ENCODE measurements around the gene BCAN.
A peak's percentile ranks its signal among the peaks of the same experiment; 100 is the strongest.

BCAN gene

GRCh38 chr1:156647351-156647750, 5.4 kb downstream of the BCAN start:
- Histone ChIP-seq H2BK12ac (ENCODE audit: low read length in 2 of 2) (no peak overlapping the region), H3K79me1 (replicated peaks; ENCODE audit: low read length, poor library complexity, severe bottlenecking) (no peaks in the 10 kb centered on the region), H3K14ac (ENCODE audit: low read length in 2 of 2) (no peak overlapping the region), H3K23ac (ENCODE audit: low read length in 2 of 2) (no peak overlapping the region), H3K9me3 (ENCODE audit: control insufficient read depth, low read length) (no peaks in the 10 kb centered on the region), H3K18ac (ENCODE audit: low read depth in 1 of 2, low read length in 2 of 2) (no peak overlapping the region), H4K91ac (ENCODE audit: low read length) (no peak overlapping the region), H3K36me3 (ENCODE audit: control insufficient read depth in 1 of 2, insufficient read depth in 2 of 2, low read depth in 1 of 2, low read length in 2 of 2) (no peaks in the 10 kb centered on the region), H2BK5ac (ENCODE audit: low read depth, low read length, poor library complexity, severe bottlenecking) (no peak overlapping the region), H2AK5ac (ENCODE audit: low read length, severe bottlenecking) (no peak overlapping the region), H2BK120ac (ENCODE audit: low read depth, low read length) (no peak overlapping the region), H3K4me3 (ENCODE audit: insufficient read depth in 1 of 2, low read depth in 1 of 2, low read length in 2 of 2) (no peak overlapping the region), H4K8ac (ENCODE audit: low read length) (no peak overlapping the region), H3K27me3 (ENCODE audit: control insufficient read depth in 1 of 2, insufficient read depth in 1 of 2, low read length in 2 of 2) (peaks cover 96 to 98% of the 10 kb centered on the region in 2 experiments), H2BK15ac (ENCODE audit: low read depth, poor library complexity, severe bottlenecking) (no peak overlapping the region), H3K27ac (ENCODE audit: low read length, poor library complexity, severe bottlenecking) (no peak overlapping the region), H2AFZ (ENCODE audit: low read depth, low read length) (no peak overlapping the region), H3K4me2 (ENCODE audit: low read length, poor library complexity, severe bottlenecking) (no peak overlapping the region), H3K4ac (ENCODE audit: low read depth in 1 of 2, low read length in 2 of 2) (no peak overlapping the region), H3K9ac (ENCODE audit: low read length) (no peak overlapping the region), H3K4me1 (ENCODE audit: control insufficient read depth, insufficient read depth, low read depth, low read length) (peaks cover 2% of the 10 kb centered on the region)
- no peak for DNase-seq
- 83% methylated on average over 10 of the region's 10 CpGs for WGBS

- Histone ChIP-seq H2BK5ac (ENCODE audit: low read depth, low read length, poor library complexity, severe bottlenecking) (no peak overlapping the region), H2BK120ac (ENCODE audit: low read depth, low read length) (no peak overlapping the region), H3K4me2 (ENCODE audit: low read length, poor library complexity, severe bottlenecking) (no peak overlapping the region), H3K9ac (ENCODE audit: low read length) (no peak overlapping the region), H2BK12ac (ENCODE audit: low read length in 2 of 2) (no peak overlapping the region), H3K9me3 (ENCODE audit: control insufficient read depth, low read length) (no peaks in the 10 kb centered on the region), H3K14ac (ENCODE audit: low read length in 2 of 2) (no peak overlapping the region), H4K91ac (ENCODE audit: low read length) (no peak overlapping the region), H4K8ac (ENCODE audit: low read length) (no peak overlapping the region), H3K27me3 (ENCODE audit: control insufficient read depth in 1 of 2, insufficient read depth in 1 of 2, low read length in 2 of 2) (peaks cover 96 to 98% of the 10 kb centered on the region in 2 experiments), H3K36me3 (ENCODE audit: control insufficient read depth in 1 of 2, insufficient read depth in 2 of 2, low read depth in 1 of 2, low read length in 2 of 2) (no peaks in the 10 kb centered on the region), H3K23ac (ENCODE audit: low read length in 2 of 2) (no peak overlapping the region), H3K27ac (ENCODE audit: low read length, poor library complexity, severe bottlenecking) (no peak overlapping the region), H3K79me1 (replicated peaks; ENCODE audit: low read length, poor library complexity, severe bottlenecking) (no peaks in the 10 kb centered on the region), H3K4ac (ENCODE audit: low read depth in 1 of 2, low read length in 2 of 2) (no peak overlapping the region), H3K4me3 (ENCODE audit: insufficient read depth in 1 of 2, low read depth in 1 of 2, low read length in 2 of 2) (peak overlapping the region in 1 of 2 experiments; percentile 7), H3K4me1 (ENCODE audit: control insufficient read depth, insufficient read depth, low read depth, low read length) (no peaks in the 10 kb centered on the region), H3K18ac (ENCODE audit: low read depth in 1 of 2, low read length in 2 of 2) (no peak overlapping the region), H2AK5ac (ENCODE audit: low read length, severe bottlenecking) (no peak overlapping the region), H2AFZ (ENCODE audit: low read depth, low read length) (no peak overlapping the region), H2BK15ac (ENCODE audit: low read depth, poor library complexity, severe bottlenecking) (no peak overlapping the region)
- 90% methylated on average over 10 of the region's 10 CpGs for WGBS
- DNase-seq = no peak
Measured at GRCh38 chr1:156648496-156648895, 6.6 kb downstream of the BCAN start.

- 30% methylated on average over 2 of the region's 2 CpGs for WGBS
- no peak overlapping the region for H3K4me2 ChIP-seq (ENCODE audit: low read length, poor library complexity, severe bottlenecking)
- H3K27me3 ChIP-seq (ENCODE audit: control insufficient read depth in 1 of 2, insufficient read depth in 1 of 2, low read length in 2 of 2) = peaks cover 96 to 98% of the 10 kb centered on the region in 2 experiments
- H3K27ac ChIP-seq (ENCODE audit: low read length, poor library complexity, severe bottlenecking) = no peak overlapping the region
- no peak overlapping the region for H2BK5ac ChIP-seq (ENCODE audit: low read depth, low read length, poor library complexity, severe bottlenecking)
- H3K23ac ChIP-seq (ENCODE audit: low read length in 2 of 2) = no peak overlapping the region
- no peak overlapping the region for H3K9ac ChIP-seq (ENCODE audit: low read length)
- H2BK15ac ChIP-seq (ENCODE audit: low read depth, poor library complexity, severe bottlenecking) = no peak overlapping the region
- no peaks in the 10 kb centered on the region for H3K79me1 ChIP-seq (replicated peaks; ENCODE audit: low read length, poor library complexity, severe bottlenecking)
- no peak overlapping the region for H2AK5ac ChIP-seq (ENCODE audit: low read length, severe bottlenecking)
- no peak overlapping the region for H3K18ac ChIP-seq (ENCODE audit: low read depth in 1 of 2, low read length in 2 of 2)
- no peak overlapping the region for H2BK120ac ChIP-seq (ENCODE audit: low read depth, low read length)
- H2BK12ac ChIP-seq (ENCODE audit: low read length in 2 of 2) = no peak overlapping the region
- no peak overlapping the region for H3K4me3 ChIP-seq (ENCODE audit: insufficient read depth in 1 of 2, low read depth in 1 of 2, low read length in 2 of 2)
- H3K9me3 ChIP-seq (ENCODE audit: control insufficient read depth, low read length) = no peaks in the 10 kb centered on the region
- no peak overlapping the region for H2AFZ ChIP-seq (ENCODE audit: low read depth, low read length)
- H4K91ac ChIP-seq (ENCODE audit: low read length) = no peak overlapping the region
- no peak for DNase-seq
- no peaks in the 10 kb centered on the region for H3K36me3 ChIP-seq (ENCODE audit: control insufficient read depth in 1 of 2, insufficient read depth in 2 of 2, low read depth in 1 of 2, low read length in 2 of 2)
- no peak overlapping the region for H4K8ac ChIP-seq (ENCODE audit: low read length)
- H3K4ac ChIP-seq (ENCODE audit: low read depth in 1 of 2, low read length in 2 of 2) = no peak overlapping the region
- H3K14ac ChIP-seq (ENCODE audit: low read length in 2 of 2) = no peak overlapping the region
- no peaks in the 10 kb centered on the region for H3K4me1 ChIP-seq (ENCODE audit: control insufficient read depth, insufficient read depth, low read depth, low read length)
Measured at GRCh38 chr1:156648951-156649350, 7.0 kb downstream of the BCAN start.

- Histone ChIP-seq H3K27me3 (ENCODE audit: control insufficient read depth in 1 of 2, insufficient read depth in 1 of 2, low read length in 2 of 2) (peaks cover 94 to 96% of the 10 kb centered on the region in 2 experiments), H2BK5ac (ENCODE audit: low read depth, low read length, poor library complexity, severe bottlenecking) (no peak overlapping the region)
- WGBS = 51% methylated on average over 16 of the region's 16 CpGs
Measured at GRCh38 chr1:156652131-156652991, 10.4 kb downstream of the BCAN start.

More at GRCh38 chr1:156652131-156652991, 10.4 kb downstream of the BCAN start:
- Histone ChIP-seq H3K23ac (ENCODE audit: low read length in 2 of 2) (no peak overlapping the region), H2AK5ac (ENCODE audit: low read length, severe bottlenecking) (no peak overlapping the region), H3K27ac (ENCODE audit: low read length, poor library complexity, severe bottlenecking) (no peak overlapping the region), H2BK12ac (ENCODE audit: low read length in 2 of 2) (no peak overlapping the region), H3K36me3 (ENCODE audit: control insufficient read depth in 1 of 2, insufficient read depth in 2 of 2, low read depth in 1 of 2, low read length in 2 of 2) (no peaks in the 10 kb centered on the region), H3K4me1 (ENCODE audit: control insufficient read depth, insufficient read depth, low read depth, low read length) (peaks cover 8% of the 10 kb centered on the region), H2BK120ac (ENCODE audit: low read depth, low read length) (no peak overlapping the region), H3K79me1 (replicated peaks; ENCODE audit: low read length, poor library complexity, severe bottlenecking) (peaks cover 4% of the 10 kb centered on the region), H3K4me2 (ENCODE audit: low read length, poor library complexity, severe bottlenecking) (no peak overlapping the region), H3K9ac (ENCODE audit: low read length) (no peak overlapping the region), H3K9me3 (ENCODE audit: control insufficient read depth, low read length) (no peaks in the 10 kb centered on the region), H4K91ac (ENCODE audit: low read length) (no peak overlapping the region), H3K18ac (ENCODE audit: low read depth in 1 of 2, low read length in 2 of 2) (no peak overlapping the region), H2AFZ (ENCODE audit: low read depth, low read length) (no peak overlapping the region), H3K4ac (ENCODE audit: low read depth in 1 of 2, low read length in 2 of 2) (no peak overlapping the region), H3K14ac (ENCODE audit: low read length in 2 of 2) (no peak overlapping the region), H4K8ac (ENCODE audit: low read length) (no peak overlapping the region), H3K4me3 (ENCODE audit: insufficient read depth in 1 of 2, low read depth in 1 of 2, low read length in 2 of 2) (no peak overlapping the region), H2BK15ac (ENCODE audit: low read depth, poor library complexity, severe bottlenecking) (no peak overlapping the region)
- DNase-seq = peak; percentile 65
